Activated CD4-positive, CD25-positive, alpha-beta regulatory T cell treated with anti-CD3 and anti-CD28 coated beads, Interleukin-2, amount 50 U/mL, for 24 hours (primary cell): Measurements from ENCODE around the gene SNX15.
"Not testable (repeated sequence)": the region's sequence is repeated elsewhere in the genome, so short reads cannot be mapped to it uniquely, and the experiment has no call there.

Experiments
- ATAC-seq, 2 donors: fragments of 150-1000 bp; cut with Tn5 transposase; one replicate each; pipeline ENCODE4 v1.10.0; 2021; ENCODE audit warnings: mild to moderate bottlenecking in 1 of 2, moderate library complexity in 1 of 2

Gene SNX15

GRCh38 chr11:65027213-65028067 lies at the start of gene SNX15:
TSS of gene SNX15 (plus strand) at chr11:65027439. CDS start at chr11:65027538, 99 bp downstream.
- peak; percentile 88 to 89 for ATAC-seq

- not testable (repeated sequence) for ATAC-seq
Observed at GRCh38 chr11:64983339-64983738, 43.9 kb upstream of the SNX15 start.

- no peak for ATAC-seq
Observed at GRCh38 chr11:64987998-64988854, 39.0 kb upstream of the SNX15 start.

- no peak for ATAC-seq
Observed at GRCh38 chr11:64989416-64989815, 37.8 kb upstream of the SNX15 start.

- no peak for ATAC-seq
Observed at GRCh38 chr11:64990222-64990923, 36.9 kb upstream of the SNX15 start.

- no peak for ATAC-seq
Observed at GRCh38 chr11:64994318-64994717, 32.9 kb upstream of the SNX15 start.

- ATAC-seq: no peak
Observed at GRCh38 chr11:64996327-64996709, 30.9 kb upstream of the SNX15 start.

GRCh38 chr11:64996710-64997380 lies 30.4 kb upstream of the SNX15 start, which contains the start of gene BATF2:
TSS of gene BATF2 (minus strand) at chr11:64996971. CDS start at chr11:64996914, 57 bp downstream.
- ATAC-seq: peak in 1 of 2 donors; percentile 20

- ATAC-seq: no peak
Observed at GRCh38 chr11:64998141-64998540, 29.1 kb upstream of the SNX15 start.

GRCh38 chr11:64998690-64999431 lies 28.4 kb upstream of the SNX15 start:
- peak in 1 of 2 donors; percentile 28 for ATAC-seq

GRCh38 chr11:64999478-64999877 lies 27.8 kb upstream of the SNX15 start:
- no peak for ATAC-seq

- no peak for ATAC-seq
Observed at GRCh38 chr11:65002706-65003105, 24.5 kb upstream of the SNX15 start.

GRCh38 chr11:65003282-65003681 lies 24.0 kb upstream of the SNX15 start:
- no peak for ATAC-seq

- not testable (repeated sequence) for ATAC-seq
Observed at GRCh38 chr11:65003968-65004367, 23.3 kb upstream of the SNX15 start.

GRCh38 chr11:65008016-65008415 lies 19.2 kb upstream of the SNX15 start:
- ATAC-seq: no peak

- ATAC-seq: no peak
Observed at GRCh38 chr11:65008873-65009272, 18.4 kb upstream of the SNX15 start.

GRCh38 chr11:65013130-65013887 lies 13.9 kb upstream of the SNX15 start:
- ATAC-seq: peak; percentile 86 to 87

- peak; percentile 79 to 82 for ATAC-seq
Observed at GRCh38 chr11:65013888-65014725, 13.1 kb upstream of the SNX15 start, which contains the start of gene ARL2. TSS of gene ARL2 (plus strand) at chr11:65014160. CDS start at chr11:65014208, 48 bp downstream.

- ATAC-seq: no peak
Observed at GRCh38 chr11:65014726-65015227, 12.5 kb upstream of the SNX15 start.
